Upper lobe of left lung (tissue), 4 donors: ENCODE measurements around the gene NCCRP1.

ENCODE experiments used
- EP300 ChIP-seq, 4 donors: sonication (generic); formaldehyde crosslinking; IDR thresholded peaks; one replicate each; pipeline ENCODE4 v1.5.1; 2017; ENCODE audit warnings: antibody characterized with exemption in 4 of 4, control low read depth in 2 of 4
- POLR2A ChIP-seq, 4 donors: fragments of 450-650 bp; IDR thresholded peaks; one replicate each; pipeline ENCODE4 v1.5.1; 2016 to 2017; ENCODE audit warnings: antibody characterized with exemption in 4 of 4, mild to moderate bottlenecking in 2 of 4
- TF ChIP-seq, protein P1 (sequence below), 6 experiments: fragments of 450-650 bp in 4 of 6; fragments of 200-600 bp in 2 of 6; sonication (generic) in 2 of 6; IDR thresholded peaks; one replicate each; pipeline ENCODE4 v1.5.1; 2016 to 2019; ENCODE audit warnings: antibody characterized with exemption in 6 of 6

DNA sequence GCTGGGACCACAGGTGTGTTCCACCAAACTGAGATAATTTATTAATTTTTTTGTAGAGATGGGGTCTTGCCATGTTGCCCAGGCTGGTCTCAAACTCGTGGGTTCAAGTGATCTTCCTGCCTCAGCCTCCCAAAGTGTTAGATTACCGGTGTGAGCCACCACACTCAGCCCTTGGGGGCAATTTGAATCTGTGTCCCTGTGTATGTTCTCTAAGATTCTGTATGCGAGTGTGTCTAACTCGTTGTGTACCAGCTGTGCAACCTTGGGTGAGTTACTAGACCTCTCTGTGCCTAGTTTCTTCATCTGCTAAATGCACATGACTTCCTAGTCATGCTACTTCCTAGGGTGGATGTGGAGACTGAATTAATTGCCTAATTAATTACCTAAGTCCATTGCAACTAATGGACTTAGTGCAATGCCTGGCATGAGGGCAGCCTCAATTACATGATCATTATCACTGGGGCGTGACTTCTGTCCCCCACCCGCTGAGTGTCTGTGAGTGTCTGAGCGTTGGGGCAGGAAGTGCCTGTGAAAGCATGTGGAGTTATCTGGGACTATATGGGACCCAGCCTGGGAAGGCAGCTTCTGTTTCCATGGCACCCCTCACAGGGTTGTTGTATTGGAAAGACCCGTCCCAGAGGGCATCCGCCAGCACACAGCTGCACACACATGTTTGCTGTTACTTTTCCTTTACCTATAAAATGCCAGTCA, 1.8 kb upstream of the NCCRP1 start:
- TF ChIP-seq EP300 (IDR thresholded peaks at IDR 0.05): no peak
- TF ChIP-seq, protein P1, sequence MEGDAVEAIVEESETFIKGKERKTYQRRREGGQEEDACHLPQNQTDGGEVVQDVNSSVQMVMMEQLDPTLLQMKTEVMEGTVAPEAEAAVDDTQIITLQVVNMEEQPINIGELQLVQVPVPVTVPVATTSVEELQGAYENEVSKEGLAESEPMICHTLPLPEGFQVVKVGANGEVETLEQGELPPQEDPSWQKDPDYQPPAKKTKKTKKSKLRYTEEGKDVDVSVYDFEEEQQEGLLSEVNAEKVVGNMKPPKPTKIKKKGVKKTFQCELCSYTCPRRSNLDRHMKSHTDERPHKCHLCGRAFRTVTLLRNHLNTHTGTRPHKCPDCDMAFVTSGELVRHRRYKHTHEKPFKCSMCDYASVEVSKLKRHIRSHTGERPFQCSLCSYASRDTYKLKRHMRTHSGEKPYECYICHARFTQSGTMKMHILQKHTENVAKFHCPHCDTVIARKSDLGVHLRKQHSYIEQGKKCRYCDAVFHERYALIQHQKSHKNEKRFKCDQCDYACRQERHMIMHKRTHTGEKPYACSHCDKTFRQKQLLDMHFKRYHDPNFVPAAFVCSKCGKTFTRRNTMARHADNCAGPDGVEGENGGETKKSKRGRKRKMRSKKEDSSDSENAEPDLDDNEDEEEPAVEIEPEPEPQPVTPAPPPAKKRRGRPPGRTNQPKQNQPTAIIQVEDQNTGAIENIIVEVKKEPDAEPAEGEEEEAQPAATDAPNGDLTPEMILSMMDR (IDR thresholded peaks at IDR 0.05): no peak
- no peak for TF ChIP-seq POLR2A (IDR thresholded peaks at IDR 0.05)
